GM19035 (cell line): ENCODE measurements around the gene NUDT8.
"Not testable (repeated sequence)": the region's sequence is repeated elsewhere in the genome, so short reads cannot be mapped to it uniquely, and the experiment has no call there.

Experiments used
- ATAC-seq: cut with Tn5 transposase; IDR thresholded peaks from one replicate; pipeline ENCODE4 v1.9.1; 2021; ENCODE audit not compliant: unreplicated experiment

Gene NUDT8

DNA sequence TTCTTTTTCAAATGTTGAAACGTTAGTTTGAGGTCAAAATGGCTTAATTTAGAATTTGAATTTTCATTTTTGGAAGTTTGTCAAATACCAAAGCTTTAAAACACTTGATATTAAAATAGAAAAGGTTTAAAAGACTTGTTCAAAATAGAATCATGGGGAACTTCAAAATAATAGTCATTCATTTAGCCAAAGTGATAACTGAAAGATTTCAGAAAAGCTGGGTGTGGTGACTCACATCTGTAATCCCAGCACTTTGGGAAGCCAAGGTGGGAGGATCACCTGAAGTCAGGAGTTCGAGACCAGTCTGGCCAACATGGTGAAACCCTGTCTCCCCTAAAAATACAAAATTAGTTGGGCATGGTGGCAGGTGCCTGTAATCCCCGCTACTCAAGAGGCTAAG, 35.3 kb downstream of the NUDT8 start:
- ATAC-seq: no peak

- ATAC-seq: no peak
These were observed 36.2 kb downstream of the NUDT8 start for GRCh38 chr11:67593565-67593905.

DNA sequence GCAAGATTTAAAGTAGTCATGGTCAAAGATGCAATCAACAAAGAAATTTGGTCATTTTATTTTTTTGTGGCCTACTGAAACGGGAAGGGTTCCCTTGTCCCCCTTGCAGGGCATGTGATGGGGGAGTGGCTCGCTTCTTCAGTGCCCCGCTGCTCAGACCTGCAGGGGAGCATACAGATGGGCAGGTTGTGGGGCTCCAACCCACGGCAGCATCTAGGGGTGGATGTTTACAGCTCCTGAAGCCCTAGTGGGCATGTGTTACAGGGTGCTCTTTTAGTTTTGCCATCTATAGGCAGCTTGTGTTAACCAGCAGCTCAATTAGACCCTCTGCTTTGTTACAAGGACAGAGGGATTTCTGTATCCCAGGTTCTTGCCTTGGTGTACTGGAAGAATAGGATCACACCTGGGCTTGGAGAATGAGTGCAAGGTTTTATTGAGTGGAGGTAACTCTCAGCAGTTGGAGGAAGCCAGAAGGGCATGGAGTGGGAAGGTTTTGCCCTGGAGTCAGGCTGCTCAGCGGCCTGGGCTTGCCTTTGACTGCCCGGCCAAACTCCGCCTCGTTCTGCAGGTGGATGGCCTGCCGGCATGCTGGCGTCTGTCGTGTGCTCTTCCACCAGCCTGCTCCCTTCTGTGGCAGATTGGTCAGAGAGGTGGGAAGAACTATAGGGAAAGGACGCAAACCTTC, 36.7 kb downstream of the NUDT8 start:
- ATAC-seq: no peak

- ATAC-seq: not testable (repeated sequence)
These were observed 40.8 kb downstream of the NUDT8 start for GRCh38 chr11:67588899-67589415.

DNA sequence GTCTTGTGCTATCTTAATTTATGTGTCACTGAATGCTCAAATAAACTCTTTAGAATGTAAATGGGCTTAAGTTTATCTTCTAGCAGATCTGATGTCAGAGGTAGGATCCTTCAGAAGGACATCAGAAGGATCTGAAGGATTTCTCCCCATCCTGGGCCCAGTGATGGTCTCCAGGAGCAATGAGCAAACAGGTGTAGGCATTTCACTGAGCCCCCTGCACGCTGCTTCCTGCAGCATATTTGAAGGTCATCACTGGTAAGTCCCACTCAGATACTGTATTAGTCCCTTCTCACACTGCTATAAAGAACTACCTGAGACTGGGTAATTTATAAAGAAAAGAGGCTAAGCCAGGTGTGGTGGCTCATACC, 41.6 kb downstream of the NUDT8 start:
- ATAC-seq: peak; percentile 43

GRCh38 chr11:67586568-67587250, 43.0 kb downstream of the NUDT8 start:
- no peak for ATAC-seq

GRCh38 chr11:67585911-67586310, 43.8 kb downstream of the NUDT8 start:
- no peak for ATAC-seq

GRCh38 chr11:67584881-67585873, 44.6 kb downstream of the NUDT8 start:
- ATAC-seq: no peak

DNA sequence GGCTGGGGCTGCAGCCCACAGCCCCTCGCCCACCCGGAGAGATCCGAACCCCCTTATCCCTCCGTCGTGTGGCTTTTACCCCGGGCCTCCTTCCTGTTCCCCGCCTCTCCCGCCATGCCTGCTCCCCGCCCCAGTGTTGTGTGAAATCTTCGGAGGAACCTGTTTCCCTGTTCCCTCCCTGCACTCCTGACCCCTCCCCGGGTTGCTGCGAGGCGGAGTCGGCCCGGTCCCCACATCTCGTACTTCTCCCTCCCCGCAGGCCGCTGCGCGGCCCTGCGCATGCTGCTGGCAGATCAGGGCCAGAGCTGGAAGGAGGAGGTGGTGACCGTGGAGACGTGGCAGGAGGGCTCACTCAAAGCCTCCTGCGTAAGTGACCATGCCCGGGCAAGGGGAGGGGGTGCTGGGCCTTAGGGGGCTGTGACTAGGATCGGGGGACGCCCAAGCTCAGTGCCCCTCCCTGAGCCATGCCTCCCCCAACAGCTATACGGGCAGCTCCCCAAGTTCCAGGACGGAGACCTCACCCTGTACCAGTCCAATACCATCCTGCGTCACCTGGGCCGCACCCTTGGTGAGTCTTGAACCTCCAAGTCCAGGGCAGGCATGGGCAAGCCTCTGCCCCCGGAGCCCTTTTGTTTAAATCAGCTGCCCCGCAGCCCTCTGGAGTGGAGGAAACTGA, 45.4 kb downstream of the NUDT8 start:
- ATAC-seq: no peak

- peak; percentile 51 for ATAC-seq
These were observed 46.2 kb downstream of the NUDT8 start, which contains the start of gene GSTP1 for GRCh38 chr11:67583247-67584204. GSTP1 (plus strand) TSS chr11:67583812; CDS start chr11:67583844, 32 bp downstream.

DNA sequence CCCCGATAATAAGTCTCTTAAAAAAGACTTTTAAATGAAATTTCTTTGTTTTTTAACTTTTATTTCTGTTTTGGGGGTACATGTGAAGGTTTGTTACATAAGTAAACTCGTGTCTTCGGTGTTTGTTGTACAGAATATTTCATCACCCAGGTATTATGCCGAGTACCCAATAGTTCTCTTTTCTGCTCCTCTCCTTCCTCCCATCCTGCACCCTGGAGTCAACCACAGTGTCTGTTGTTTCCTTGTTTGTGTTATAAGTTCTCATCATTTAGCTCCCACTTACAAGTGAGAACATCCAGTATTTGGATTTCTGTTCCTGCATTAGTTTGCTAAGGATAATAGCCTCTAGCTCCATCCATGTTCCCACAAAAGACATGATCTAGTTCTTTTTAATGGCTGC, 47.7 kb downstream of the NUDT8 start:
- no peak for ATAC-seq

DNA sequence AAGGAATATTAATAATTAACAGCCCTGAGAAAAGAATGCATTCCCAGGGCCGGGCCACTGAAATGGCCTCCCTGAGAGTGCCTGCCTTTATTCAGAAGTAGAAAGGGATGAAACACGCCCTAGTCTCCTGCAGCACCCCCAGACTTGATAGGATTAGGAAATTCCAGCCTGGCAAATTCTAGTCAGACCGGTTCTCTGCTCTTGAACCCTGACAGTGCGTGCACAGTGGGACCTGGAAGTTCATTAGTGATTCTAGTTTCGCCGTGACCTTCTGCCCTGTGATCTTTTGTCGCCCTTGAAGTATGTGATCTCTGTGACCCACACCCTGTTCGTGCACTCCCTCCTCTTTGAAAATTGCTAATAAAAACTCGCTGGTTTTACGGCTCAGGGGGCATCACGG, 48.3 kb downstream of the NUDT8 start:
- ATAC-seq: no peak

DNA sequence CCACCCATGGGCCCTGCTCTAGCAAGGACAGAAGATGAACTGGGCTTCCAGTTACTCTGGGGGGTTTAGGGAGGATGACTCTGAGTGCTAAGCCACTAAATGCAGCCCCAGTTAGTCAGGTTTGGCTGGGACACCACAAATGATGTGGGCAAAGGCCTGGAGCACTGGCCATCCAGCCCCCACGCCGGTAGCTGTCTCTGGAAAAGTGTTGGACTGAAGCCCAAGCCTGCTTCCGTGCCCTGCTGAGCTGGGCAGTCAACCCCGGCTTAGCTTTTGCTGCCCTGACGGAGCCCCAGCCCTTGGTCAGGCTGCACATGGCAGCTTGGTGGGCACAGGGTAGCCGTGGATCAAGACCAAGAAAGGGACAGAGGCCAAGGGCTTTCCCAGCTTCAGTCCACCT, 51.8 kb downstream of the NUDT8 start:
- no peak for ATAC-seq
